ENCODE data around the gene PRPF39.

GRCh38 chr14:45118594-45118993 lies 34.7 kb downstream of the PRPF39 start:
- TF ChIP-seq CTCF (IDR thresholded peaks at IDR 0.05), result no peak
- no peak for TF ChIP-seq POLR2A (IDR thresholded peaks at IDR 0.05)
- TF ChIP-seq POLR2AphosphoS5 (IDR thresholded peaks at IDR 0.05), result no peak
- TF ChIP-seq EP300 (IDR thresholded peaks at IDR 0.05), result no peak

Measured in suprapubic skin (tissue), 4 donors.